GM21515 (cell line): ENCODE measurements around the gene COL18A1.
"Not testable (repeated sequence)": the region's sequence is repeated elsewhere in the genome, so short reads cannot be mapped to it uniquely, and the experiment has no call there.

ENCODE experiments used
- ATAC-seq: cut with Tn5 transposase; IDR thresholded peaks from one replicate; pipeline ENCODE4 v1.9.1; 2021; ENCODE audit not compliant: unreplicated experiment

Gene COL18A1

DNA sequence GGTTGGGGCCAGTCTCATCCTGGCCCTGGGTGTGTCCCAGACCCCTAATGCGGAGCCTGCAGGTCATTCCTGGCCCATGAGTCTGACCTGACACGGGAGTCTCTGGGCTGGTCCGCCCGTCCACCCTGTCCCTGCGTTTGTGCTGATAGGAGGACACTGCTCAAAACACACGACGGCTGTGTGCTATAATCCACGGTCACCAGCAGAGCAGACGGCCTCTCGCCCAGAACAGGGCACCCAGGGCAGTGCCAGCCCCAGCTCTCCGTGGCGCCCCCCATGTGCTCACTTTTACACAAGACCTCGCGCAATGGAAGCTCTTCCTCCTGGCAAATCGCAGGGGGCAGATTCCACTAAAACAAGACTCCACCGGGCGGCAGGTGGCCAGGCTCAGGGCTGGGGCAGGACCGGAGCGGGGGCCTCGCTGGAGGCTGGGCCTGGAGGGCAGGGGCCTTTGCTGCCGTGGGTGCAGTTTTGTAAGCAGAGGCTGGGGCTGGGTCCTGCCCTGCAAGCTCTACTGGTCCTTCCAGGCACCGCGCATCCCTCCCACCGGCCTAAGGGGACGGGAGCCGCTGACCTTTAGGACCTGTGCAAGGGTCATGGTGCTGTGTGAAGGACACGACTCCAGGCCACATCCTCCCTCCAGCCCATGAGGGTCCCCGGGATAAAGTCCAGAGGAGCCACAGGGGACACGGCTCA, 147.9 kb downstream of the COL18A1 start:
- no peak for ATAC-seq

- ATAC-seq, result peak; percentile 49
Observed at GRCh38 chr21:45554477-45555175, 149.7 kb downstream of the COL18A1 start.

DNA sequence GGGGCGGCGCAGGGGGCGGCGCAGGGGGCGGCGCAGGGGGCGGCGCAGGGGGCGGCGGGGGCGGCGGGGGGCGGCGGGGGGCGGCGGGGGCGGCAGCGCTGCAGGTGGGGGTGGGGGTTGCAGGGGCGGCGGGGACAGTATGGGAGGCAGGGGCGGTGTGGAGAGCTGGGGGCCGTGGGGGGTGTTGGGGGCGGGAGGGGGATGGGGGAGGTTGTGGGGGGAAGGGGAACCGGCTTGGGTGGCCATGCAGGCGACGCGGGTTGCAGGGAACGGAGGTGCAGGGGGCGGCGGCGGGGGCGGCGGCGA, 150.2 kb downstream of the COL18A1 start:
- no peak for ATAC-seq

DNA sequence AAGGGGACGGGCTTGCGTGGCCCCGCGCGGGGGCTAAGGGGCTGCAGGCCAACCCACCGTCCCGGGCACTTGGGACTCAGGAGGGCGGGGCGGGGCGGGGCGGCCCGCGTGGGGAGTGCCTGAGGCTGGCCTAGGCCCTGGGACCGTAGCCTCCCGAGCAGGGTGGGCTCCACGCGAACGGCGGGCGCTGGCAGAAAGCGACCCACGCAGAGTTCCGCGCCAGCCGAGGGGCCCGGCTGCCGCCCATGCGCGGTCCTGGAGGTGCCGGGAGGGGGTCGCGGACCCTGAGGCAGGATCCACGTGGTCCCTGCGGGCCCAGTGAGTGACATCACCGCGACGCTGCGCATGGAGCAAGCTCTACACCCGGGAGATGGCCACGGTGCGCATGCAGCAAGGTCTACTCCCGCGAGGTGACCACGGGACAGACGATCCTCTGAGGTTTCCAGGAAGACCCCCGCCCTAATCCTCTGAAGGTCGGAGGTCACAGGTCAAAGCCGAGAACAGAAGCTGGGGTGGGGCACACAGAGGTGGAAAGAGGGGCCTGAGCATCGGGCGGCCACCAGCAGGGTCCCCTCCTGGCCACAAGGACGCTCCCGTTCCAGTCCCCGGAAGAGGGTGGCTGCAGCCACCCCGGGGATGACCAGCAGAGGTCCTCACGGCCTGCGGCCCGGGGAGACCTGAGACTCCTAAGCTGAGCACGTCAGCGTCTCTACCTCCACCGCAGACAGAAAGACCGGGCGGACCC, 150.8 kb downstream of the COL18A1 start:
- no peak for ATAC-seq

DNA sequence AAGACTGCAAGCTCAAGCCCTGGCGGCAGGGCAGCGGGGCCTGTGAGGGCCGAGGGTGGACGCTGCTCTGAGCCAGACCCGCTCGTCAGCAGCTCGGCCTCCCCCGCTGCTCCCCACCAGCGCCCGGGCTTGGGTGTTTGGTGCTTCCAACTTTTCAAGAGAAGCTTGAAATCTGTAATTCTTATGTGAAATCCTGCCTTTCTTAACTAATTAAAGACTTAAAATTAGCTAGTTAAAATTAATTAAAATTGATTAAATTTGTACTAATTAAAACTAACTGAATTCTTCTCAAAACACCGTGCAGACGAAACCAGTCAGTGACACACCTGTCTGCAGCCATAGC, 151.3 kb downstream of the COL18A1 start:
- no peak for ATAC-seq

DNA sequence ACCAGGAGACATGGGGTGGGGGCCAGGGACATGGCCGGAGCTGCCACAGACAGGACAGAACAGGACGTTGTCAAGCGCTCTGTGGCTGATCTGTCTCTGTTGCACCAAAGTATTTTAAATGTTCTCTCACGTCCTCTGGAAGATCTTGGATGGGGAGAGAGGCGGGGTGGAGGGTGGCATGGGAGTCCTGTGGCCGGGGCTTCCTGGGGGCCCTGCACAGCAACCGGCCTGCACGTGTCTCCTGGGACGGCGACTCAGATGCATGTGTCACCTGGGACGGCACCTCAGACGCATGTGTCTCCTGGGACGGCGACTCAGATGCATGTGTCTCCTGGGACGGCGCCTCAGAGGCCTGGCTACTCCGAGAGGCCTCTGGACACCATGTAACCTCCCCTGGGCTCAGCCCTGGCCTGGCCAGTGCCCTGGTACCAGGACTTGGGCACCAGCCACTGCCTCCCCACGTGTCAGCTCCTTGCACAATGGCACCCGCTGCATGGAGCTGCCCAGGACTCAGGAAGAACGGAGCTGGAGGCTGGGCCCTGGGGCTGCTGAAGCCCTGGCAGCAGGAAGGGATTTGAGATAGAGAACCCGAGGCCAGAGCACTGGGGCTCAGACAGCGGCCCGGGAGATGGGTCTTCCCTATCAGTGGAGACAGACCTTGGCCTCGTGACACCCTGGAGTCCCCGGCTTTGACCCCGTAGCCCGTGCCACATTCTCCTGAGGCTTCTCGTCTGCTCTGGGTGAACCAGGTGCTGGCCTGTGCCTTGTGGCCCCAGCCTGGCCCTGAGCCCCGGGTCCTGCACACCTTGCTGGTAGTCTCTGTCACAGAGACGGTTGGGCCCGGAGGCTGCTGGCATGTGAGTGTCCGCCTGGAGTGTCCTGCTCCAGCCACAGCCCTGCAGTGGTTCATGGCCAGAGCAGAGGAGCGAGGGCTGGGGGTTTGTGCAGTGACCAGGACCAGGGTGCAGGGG, 152.0 kb downstream of the COL18A1 start:
- no peak for ATAC-seq

DNA sequence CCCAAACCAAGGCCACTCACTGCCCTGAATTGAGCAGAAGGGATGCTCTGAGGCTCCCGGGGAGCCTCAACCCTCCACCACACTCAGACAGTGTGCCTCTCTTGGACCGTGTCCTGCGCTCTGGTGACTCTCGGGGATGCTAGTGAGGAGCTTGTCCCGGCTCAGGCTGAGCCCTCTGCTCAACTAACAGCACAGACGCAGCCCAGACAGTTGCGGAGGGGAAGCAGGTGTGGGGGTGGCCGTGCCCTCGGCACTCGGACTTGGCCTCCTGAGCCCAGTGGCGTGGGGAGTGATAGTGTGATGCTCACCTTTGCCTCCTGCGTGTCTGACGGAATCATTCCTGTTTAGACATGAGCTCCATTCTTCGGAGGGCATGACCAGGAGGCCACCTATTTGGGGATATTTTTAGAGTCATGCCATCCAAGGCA, 152.7 kb downstream of the COL18A1 start:
- no peak for ATAC-seq

- ATAC-seq, result no peak
Observed at GRCh38 chr21:45558044-45558721, 153.2 kb downstream of the COL18A1 start.

DNA sequence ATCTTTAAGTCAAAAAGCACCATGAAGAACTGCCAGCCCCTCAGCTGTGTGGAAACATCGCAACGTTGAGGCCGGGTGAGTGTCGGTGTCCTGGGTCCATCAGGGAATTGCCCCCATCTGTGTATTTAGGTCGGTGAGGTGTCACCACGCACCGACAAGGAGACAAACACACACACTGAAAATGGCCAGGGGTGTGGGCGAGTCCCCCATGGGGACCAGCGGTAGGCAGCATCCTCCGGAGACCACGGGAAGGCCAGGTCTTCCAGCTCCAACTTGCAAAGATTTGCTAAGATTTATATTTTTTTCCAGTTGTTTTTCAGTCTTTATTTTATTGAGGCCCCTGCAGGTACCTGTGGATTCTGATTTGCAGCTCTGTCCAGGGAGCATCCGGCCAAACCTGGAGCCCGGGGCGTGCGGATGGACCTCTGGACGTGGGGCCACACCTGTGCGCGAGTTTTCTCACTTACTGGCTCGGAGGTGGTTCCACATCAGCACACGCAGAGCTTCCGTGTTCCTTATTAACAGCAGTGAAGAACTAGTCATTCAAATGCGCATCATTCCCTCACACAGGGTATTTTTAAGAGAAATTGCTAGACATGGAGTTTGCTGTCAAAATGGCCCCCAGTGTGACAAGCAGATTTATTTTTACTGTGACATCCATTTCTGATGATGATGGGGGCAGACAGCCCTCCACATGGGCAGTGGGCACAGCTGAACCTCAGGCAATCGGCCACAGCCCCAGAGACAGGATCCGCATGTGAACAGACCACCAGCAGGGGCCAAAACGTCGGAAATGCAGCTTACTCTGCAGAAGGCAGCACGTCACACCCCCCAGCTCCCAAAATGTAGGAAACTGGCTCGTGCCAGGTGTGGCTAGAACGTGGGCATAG, 154.5 kb downstream of the COL18A1 start:
- ATAC-seq, result no peak

- no peak for ATAC-seq
Observed at GRCh38 chr21:45560106-45561021, 155.4 kb downstream of the COL18A1 start.

DNA sequence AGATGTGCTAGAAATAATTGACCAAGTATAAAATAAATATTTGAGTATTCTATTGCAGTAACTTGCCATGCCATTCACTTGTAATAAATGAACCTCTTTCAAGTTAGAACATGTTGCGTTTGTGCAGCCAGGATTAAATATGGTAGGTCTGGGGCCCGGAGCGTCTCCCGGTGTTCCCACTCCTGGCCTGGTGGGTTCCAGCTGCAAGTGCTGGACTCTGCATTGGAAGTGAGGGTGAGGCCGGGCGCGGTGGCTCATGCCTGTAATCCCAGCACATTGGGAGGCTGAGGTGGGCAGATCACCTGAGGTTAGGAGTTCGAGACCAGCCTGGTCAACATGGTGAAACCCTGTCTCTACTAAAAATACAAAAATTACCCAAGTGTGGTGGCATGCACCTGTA, 156.3 kb downstream of the COL18A1 start:
- not testable (repeated sequence) for ATAC-seq

- no peak for ATAC-seq
Observed at GRCh38 chr21:45562402-45562801, 157.4 kb downstream of the COL18A1 start.

DNA sequence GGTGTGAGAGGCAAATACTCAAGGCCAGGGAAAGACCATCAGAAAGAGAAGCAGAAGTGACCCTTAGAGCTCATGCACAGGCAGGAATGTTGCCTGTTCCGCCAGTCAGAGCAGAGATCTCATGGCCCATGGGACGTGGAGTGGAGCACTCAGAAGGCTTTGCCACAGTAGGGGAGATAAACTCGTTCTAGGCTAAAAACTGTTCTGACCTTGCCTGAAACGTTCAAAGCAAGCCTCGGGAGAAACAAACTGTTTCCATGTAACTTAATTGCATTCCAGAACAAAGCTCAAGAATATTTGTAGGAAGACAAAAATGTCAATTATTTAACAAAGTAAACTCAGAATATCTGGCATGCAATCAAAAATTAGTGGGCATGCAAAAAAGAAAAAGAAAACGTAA, 158.0 kb downstream of the COL18A1 start:
- ATAC-seq, result no peak
